Loucy (cell line): ENCODE measurements around the gene PHC1.
"Not testable (repeated sequence)": the region's sequence is repeated elsewhere in the genome, so short reads cannot be mapped to it uniquely, and the experiment has no call there.

ENCODE experiments used
- CTCF ChIP-seq: fragments of 200-600 bp; sonication (generic); conservative IDR thresholded peaks from 2 replicates; pipeline ENCODE4 v1.5.1; 2014; ENCODE audit warnings: mild to moderate bottlenecking, antibody characterized with exemption, low read length
- EZH2phosphoT487 ChIP-seq: fragments of 200-600 bp; IDR thresholded peaks from 2 replicates; pipeline ENCODE4 v1.6.1; 2018; ENCODE audit warnings: antibody characterized with exemption, mild to moderate bottlenecking, moderate library complexity, borderline replicate concordance

DNA sequence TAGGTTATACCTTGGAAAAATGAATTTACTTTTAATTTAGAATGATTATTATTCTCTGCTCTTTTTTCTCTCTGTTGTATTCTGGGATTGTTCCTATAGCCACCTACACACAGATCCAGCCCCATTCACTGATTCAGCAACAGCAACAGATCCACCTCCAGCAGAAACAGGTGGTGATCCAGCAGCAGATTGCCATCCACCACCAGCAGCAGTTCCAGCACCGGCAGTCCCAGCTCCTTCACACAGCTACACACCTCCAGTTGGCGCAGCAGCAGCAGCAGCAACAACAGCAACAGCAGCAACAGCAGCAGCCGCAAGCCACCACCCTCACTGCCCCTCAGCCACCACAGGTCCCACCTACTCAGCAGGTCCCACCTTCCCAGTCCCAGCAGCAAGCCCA is 18.2 kb downstream of the PHC1 start:
- not testable (repeated sequence) for TF ChIP-seq CTCF, EZH2phosphoT487
